HG03103 (cell line): ENCODE measurements around the gene CAMTA1.

Experiments
- ATAC-seq: cut with Tn5 transposase; IDR thresholded peaks from one replicate; pipeline ENCODE4 v1.9.1; 2021; ENCODE audit warnings: low read depth; ENCODE audit not compliant: unreplicated experiment

Gene CAMTA1

GRCh38 chr1:7664147-7664892, 879.1 kb downstream of the CAMTA1 start:
- no peak for ATAC-seq

DNA sequence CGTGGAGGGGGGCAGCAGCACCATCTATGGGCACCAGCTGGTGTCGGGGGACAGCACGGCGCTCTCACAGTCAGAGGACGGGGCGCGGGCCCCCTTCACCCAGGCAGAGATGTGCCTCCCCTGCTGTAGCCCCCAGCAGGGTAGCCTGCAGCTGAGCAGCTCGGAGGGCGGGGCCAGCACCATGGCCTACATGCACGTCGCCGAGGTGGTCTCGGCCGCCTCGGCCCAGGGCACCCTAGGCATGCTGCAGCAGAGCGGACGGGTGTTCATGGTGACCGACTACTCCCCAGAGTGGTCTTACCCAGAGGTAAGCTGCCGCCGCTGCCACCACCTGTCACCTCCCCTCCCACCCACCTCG, 879.6 kb downstream of the CAMTA1 start:
- no peak for ATAC-seq

GRCh38 chr1:7666249-7666648, 881.0 kb downstream of the CAMTA1 start:
- ATAC-seq: no peak

GRCh38 chr1:7667159-7667558, 881.9 kb downstream of the CAMTA1 start:
- ATAC-seq: no peak

DNA sequence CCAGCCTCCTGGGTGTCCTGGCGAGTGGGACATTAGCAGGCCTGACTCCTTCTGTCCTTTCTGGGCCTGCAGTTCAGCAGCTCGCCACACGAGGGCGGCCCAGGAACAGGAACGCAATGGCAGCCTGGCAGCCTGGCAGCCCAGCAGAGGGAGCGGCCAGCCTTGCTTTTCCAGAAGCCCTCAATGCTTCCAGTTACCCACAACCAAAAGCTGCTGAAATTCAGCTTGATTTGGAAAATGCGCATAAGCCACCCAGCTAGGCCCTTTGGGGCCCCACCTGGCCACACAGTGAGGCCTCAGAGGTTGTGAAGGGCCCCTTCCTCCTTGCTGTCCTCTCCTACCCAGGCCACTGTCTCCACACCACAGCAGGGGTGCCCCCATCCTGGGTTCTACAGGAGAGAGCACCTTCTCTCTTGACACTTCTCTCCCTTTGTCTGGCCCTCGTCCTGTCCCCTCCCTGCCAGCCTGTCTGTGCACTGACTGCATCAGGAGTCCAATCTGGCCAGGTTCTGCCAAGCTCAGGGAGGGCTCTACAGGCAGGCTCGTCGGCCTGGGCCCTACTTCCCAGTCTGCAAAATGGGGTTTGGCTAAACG, 882.5 kb downstream of the CAMTA1 start:
- no peak for ATAC-seq

DNA sequence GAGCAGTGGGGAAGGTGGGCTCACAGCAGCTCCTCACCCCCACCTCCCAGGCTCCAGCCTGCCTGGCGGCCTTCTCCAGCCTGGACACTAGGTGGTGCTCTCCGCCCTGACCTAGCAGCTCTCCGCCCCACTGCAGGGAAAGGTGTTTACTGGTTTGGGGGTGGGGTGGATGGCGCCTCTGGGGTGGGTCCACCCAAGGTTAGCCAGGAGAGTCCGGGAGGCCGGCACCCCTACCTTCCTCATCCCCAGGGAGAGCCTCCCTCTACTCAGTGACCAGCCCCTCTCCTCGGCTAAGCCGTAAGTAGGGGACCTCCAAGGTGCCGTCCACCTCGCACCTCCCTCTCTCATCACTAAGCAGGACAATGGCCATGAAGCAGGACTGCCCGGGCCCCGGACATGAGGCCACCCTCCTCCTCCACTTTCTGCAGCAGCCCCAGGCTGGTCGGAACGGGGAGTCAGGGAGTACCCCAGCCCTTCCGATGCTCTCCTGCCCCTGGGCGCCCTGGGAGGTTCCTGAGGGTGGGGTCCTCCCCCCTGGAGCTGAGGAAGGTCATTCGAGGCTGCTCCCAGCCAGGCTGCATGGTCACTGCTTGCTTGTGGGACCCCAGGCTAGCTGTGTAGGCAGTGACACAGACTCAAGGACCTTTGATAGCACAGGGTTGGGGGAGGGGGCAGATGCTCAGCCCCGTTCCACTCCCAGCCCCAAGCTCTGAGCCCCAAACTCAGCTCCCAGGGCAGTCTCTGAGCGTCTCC, 884.5 kb downstream of the CAMTA1 start:
- no peak for ATAC-seq

- no peak for ATAC-seq
Observed at GRCh38 chr1:7670334-7671145, 885.3 kb downstream of the CAMTA1 start.

- ATAC-seq: no peak
Observed at GRCh38 chr1:7671146-7671465, 885.9 kb downstream of the CAMTA1 start.

GRCh38 chr1:7671676-7672075, 886.4 kb downstream of the CAMTA1 start:
- ATAC-seq: no peak

DNA sequence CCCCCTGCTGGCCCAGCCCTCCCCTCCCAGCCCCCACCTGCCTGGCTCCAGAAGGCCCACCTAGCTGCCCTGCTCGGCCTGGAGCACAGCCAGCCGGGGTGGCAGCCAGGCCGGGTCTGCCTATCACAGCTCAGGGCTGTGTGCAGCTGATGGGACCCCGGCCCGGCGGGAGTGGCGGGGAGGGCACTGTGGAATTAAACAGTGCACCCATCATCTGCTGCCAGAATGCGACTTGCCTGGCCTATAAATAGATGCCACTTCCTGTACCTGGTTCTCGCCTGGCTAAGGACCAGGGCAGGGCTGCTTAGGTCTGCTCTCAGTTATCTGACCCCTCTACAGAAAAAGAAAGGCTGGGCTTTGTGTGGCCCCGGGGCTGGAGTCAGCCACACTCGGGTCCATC, 887.6 kb downstream of the CAMTA1 start:
- ATAC-seq: no peak

DNA sequence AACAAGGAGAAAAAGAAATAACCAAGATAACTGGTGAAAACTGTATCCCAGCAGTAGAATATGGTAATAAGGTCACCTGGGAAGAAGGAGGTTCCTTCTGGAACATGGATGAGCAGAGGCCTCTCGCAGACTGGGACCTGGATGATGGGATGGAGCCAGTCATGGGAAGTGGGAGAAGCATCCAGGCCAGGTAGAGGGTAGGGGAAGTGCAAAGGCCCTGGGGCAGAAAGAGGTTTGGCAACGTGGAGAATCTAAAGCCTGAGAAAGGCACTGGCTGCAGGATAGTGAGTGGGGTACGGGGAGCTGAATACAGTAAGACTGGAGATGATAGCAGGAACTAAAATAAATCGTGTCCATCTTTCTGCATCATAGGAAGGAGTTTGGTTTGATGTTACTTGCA, 889.7 kb downstream of the CAMTA1 start:
- ATAC-seq: no peak

GRCh38 chr1:7675431-7676273, 890.4 kb downstream of the CAMTA1 start:
- ATAC-seq: no peak

DNA sequence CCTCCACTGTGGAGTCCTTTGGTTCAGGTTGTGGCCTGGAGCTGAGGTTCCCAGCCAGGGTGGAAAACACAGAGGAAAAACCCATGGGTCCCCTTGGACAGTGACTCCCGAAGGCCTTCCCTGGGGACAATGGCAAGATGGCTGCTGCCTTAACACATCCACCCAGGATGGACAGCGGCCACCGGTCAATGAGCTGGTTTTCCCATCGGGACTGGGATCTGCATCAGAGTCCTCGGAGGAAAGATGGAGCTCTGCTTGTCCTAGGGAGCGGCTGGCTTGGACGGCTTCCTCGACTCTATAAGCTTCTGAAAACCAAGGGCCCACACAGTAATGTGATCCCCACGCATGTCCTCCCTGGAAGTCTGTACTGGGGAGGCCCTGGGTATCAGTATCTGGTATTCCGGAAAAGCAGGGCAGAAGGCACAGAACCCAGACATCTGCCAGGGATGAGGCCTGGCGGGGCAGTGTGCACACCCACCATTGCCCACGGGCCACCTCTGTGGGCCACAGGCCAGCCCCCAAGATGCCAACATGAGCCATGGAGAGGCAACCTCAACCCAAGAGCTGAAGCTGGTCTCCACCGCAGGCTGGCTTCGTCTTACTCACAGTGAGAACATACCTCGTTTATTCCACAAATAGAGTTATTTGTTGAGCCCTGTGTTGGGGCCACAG, 891.2 kb downstream of the CAMTA1 start:
- ATAC-seq: no peak

GRCh38 chr1:7677111-7677510, 891.9 kb downstream of the CAMTA1 start:
- ATAC-seq: no peak

DNA sequence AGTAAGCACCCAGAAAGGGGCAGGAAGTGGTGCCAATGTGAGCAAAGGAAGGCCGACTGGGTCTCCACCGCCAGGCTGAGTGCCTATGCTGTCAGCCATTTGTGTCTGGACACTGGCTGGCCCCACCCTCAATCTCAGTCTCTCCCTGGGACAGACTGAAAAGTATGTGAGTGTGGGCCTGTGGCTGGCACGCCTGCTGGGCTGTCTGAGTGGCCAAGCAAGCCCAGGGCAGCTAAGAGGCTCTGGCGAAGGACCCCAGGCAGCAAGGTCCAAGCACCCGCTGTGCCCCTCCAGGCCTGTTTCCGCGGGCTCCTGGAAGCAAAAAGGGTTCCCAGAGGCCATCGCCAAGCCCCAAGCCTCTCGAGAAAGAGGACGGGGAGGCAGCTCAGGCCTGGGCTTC, 892.6 kb downstream of the CAMTA1 start:
- no peak for ATAC-seq

- ATAC-seq: no peak
Observed at GRCh38 chr1:7678491-7679158, 893.4 kb downstream of the CAMTA1 start.

DNA sequence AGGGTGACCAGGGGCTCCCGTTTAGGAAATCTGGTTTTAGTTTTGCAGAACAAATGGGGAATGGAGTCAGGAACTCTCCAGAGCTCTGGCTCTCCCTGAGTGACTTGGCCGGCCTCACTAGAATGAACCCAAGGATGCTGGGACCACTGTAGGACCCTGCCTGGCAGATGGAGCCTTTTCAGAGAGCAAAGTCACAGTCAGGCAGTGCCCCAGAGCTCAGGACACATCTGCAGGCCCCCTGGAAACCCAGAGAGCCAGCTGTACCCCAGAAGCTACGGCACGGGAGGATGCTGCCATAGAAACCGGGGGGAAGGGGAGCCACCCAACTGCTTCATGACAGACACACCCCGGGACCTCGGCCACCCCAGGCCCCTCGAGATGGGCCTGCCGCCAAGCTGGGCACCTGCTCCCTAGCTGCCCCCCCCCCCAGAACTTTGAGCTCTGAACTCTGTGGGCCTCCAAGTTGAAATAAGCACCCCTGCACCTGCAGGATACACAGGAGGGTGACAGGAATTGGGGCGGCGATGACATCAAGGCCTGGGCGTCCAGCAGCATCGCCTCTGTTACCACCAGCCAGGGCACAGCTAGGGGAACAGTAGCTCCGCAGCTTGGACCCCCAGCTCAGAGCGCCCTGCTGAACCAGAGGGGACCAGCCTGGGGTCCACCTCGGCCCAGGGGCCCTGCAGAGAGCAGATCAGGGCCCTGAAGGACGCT, 894.1 kb downstream of the CAMTA1 start:
- no peak for ATAC-seq

DNA sequence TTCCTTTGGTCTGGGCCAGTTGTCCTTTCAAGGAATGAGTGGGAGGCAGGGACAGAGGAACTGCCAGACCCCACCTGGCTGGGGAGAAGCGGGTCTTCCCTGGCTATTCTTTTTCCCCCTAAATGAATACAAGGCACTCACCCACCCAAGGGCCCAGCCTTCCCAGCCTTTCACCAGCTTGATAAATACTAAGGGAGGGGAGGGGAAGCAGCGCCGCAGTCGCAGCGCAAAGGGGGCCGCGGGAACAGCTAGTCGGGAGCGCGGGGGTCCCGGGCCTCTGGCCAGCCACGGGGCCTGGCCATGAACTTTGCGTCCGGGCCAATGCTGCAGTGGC, 894.6 kb downstream of the CAMTA1 start:
- no peak for ATAC-seq
